Cerebellar nuclear complex (tissue), 1 donor: Measurements from ENCODE around the gene RFX3.

Experiments
- DNase-seq, 2 experiments: peaks; one replicate each; lab custom pipeline; 2025; lab: John Stamatoyannopoulos, UW

The RFX3 gene

DNA sequence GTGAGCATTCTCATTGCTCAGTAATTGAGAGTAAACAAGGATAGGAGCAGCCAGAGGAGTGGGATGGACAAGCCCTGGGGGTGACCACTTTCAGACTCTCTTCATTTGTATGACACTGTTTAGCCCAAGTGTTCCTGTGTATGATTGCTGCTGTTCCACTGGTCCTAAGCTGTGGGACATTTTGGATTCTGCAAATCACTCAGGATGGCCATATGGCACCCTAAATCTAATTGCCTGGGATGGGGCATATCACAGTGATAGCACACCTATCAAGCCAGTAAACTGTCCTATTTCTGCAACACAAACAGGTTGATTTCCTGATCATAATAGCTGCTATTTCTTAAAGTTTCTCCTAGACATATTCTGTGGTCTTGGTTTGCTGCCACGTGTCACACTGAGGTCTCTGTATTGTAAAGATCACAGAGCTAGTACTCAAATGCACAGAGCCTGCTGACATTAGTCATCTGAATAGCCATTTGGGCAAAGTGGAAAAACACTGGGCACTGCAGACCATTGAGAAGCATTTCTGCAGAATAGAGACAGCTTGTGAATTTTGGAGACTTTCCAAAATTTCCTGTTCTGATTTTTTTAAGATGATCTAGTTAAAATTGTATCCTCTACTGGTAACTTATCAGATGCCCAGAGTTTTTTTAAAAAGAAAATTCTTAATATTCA is 320.2 kb downstream of the RFX3 start:
- peak; percentile 91 to 92 for DNase-seq

DNA sequence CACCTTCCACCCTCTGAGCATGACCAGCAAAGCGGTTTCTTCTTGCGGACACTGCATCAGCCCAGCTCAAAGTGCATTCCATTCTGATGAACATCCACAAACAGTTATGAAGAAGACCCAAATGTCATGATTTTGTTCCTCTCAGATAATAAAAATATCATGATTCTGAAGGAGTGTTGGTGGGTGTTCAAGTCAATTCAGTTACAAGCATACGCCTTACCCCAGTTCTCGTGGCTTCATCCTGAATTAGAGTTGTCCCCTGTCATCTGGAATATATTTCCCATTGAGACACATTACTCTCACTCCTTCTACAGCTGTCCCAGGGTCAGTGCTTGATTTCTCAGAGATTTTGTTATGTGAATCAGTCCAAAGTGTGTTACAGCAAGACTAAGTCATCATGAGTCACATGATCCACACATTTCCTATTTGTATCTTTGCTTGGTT is 325.4 kb downstream of the RFX3 start:
- DNase-seq, result no peak

DNA sequence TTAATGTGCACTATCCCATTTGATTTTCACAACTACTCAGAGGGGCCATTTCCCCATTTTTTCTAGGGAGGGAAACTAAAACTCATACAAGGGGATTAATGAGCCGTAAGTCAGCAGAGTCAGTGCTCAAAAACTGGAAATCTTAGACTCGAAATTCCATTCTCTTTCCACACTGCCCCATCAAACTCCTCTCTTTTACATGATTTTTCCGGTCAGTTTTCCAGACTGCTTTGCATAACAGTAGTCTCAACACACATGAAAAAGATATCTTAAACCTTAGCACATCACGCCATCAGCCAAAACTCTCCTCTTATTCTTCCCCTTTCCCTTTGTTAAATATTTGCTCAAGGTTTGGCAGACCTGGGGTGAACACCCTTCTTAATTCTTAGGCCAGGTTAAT is 332.0 kb downstream of the RFX3 start:
- no peak for DNase-seq

DNA sequence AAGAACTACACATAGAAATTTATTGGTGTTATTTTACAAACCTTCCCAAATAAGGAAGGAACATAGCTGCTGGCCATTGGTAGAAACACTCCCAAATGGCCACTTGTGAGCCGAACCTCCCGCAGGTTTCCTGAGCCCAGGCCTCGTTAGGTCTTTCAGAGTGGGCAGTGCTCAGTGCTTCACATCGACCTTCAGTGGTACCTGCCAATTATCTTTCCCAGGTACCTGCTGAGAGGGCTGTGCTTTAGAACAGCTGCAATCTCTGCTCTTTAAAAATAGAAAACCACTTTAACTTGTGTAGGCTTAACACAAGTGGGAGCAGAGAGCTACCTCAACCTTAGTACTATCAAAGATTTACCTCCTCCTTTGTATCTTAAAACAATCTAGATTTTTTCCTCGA is 334.1 kb downstream of the RFX3 start:
- DNase-seq, result no peak

DNA sequence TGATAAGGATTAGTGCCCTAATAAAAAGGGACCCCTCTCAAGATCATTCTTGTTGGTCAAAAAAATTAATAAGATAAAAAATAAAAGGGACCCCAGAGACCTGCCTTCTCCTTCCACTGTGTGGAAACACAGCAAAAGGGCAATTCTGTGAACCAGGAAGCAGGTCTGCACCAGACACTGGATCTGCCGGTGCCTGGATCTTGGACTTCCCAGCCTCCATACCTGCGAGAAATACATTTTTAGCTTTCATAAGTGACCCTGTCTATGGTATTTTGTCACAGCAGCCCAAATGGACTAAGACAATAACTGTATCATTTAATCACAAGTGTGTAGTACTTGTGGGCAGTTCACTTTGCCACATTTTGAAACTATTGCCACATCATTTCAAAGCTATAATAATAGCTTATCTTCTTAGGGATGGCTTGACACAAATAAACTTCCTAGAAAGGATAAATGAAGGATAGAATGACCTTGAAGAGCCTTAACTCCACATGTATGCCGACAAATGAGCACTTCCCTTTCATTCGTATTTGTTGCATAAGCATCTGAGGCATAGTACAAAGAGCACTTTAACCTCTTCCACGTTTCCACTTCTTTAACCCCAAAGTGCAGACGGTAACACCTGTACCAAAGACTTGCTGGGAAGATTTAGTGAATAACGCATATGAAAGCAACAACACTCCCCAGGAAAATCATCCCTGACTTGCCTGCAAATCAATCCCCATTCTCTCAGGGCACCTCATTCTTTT is 336.5 kb downstream of the RFX3 start:
- no peak for DNase-seq

DNA sequence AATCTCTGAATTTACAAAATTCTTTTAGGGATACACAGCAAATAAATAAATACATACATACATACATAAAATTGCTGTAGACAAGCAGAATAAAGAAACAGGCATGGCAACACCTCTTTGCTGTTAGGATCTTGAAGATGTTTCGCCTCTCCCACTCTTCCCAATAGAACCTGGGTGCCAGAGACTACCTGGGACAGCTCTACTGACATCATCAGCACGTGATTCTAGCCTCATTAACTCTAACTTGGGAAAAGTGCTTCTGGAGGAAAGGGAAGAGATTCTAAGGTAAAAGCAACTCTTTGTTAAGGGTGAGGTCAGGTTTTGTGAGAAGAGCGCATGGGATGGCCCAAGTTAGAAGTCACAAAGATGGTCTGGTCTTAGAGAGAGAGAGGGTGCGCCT is 339.1 kb downstream of the RFX3 start:
- no peak for DNase-seq

DNA sequence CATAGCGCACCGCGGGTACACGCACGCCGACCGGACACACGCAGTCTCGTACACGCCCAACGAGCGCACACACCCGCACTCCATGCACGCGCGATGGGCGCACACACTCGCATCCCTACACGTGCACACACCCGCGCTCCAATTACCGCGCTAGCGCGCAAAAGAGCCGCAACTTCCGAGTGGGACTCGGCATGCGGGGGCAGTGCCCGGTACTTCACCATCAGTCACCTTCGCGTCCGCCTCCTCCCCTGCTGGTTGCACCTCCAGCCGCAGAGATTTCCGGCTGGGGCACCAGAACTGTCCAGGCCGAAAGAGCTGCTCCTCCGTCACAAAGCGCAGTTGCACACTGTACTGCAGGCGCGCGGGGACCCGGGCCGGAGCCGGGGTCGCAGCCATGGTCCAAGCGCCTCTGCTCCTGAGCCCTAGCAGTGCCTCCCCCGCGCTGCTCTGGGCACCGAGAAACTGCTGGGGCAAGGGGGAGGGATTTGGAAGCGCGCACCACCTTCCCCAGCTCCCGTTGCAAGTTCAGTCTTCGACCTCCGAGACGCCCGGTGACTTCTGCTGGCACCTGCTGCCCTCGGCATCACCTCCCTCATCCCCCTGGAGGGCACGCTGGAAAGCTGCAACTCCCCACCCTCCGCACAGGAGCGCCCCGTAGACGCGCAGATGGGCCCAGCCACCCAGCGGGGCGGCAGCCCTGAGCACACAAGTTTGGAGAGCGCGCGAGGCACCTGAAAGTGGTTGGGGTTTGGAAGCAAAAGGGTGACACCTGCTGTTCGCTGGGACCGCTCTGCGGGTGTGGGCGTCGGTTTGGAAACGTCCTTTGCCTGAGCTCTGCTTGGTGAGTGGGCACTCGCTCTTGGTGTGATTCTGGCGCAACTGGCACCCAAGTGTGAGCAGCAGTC is 344.5 kb downstream of the RFX3 start:
- peak; percentile 6 to 55 for DNase-seq

DNA sequence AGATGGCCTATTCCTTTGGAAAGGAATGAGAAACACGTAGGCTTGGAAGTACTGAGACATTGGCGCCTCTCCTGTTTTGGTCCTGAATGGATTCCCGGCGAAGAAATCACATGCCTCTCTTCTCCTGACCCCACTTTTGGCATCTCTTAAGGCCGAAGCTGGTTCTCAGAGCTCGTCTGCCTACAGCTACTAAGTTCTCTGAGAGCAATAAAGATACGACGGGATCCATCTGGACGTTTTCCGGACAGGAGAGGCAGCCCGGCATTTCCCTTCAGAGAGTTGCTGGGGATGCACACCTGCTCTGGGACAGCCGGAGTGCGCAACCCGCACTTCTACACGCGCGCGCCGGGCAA is 345.1 kb downstream of the RFX3 start:
- DNase-seq, result no peak

DNA sequence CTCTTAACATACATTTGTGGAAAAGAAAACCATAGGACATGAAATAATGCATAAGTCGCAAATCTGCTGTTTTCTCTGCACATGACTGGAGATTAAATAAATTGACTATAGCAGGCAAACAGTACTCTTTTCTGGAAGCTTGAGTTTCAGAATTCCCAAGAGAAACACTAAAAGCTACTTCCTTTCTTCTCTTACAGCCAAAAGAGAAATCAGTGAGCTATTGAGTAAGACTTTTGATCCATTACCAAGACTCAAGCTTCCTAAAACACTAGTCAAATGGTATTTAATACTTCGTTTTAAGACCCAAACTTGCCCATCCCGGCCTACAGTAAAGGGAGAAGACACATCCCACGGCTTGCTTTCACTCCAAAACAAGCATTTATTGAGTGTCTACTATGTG is 346.1 kb downstream of the RFX3 start:
- no peak for DNase-seq

DNA sequence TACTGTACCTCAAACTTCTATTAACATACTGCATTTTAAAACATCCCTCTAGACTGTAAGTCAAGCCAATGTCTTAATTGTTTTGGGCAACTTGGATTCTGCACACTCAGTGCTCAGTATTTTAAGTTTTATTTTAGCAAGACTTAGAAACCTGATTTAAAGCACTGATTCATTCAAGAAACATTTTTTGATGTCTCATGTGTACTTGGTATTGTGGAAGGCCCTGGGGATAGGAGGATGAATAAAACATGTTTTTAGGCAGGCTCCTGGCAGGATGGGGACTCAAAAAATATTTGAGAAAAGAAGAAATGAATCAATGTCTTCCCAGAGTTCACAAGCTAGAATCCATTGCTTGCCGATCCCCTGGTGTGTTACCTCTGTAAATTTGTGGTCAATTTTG is 347.9 kb downstream of the RFX3 start:
- DNase-seq, result no peak

DNA sequence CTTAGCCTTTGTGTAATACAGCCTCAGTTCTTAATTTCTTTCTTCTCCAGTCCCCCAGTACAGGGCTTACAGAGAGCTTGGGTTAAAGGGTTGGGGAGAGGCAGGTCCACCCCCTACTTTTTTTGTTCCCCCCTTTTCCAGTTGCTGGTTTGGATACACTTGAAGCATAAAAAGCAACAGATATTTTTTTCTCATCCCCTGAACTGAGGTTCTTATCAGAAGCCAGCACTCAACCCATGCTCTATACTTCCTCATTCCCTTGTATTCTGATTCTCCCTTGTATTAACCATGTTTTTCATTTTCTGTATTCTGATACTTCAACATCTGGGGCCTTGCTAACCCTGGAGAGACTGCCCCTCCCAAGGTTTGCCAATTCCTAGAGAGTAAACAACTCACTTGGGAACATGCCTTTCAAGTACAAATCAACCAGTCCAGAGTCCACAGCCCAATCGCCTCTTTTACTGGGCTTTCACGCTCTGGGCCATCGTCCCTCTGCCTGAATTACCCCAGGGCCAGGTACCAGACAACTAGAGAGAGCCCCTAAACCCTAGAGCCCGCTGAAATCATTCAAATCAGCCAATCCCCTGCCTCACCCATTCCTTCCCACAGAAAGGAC is 348.5 kb downstream of the RFX3 start:
- no peak for DNase-seq

DNA sequence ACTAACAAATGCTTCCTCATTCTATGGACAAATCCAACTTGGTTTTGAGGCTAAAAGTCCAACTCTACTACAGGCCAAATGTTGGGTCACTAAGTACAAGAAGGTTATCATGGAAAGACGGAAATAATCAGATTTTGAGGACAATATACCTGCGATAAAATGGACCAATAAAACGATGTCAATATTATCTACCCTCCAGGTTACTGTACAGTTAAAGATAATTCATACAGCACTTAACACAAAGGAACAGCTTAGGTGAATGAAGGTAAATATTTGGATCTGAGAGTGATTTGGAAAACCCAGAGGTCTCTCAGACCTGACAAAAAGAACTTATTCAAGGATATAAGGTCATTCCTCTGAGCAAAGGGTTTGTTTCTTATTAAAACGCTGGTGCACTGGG is 352.4 kb downstream of the RFX3 start:
- DNase-seq, result no peak

DNA sequence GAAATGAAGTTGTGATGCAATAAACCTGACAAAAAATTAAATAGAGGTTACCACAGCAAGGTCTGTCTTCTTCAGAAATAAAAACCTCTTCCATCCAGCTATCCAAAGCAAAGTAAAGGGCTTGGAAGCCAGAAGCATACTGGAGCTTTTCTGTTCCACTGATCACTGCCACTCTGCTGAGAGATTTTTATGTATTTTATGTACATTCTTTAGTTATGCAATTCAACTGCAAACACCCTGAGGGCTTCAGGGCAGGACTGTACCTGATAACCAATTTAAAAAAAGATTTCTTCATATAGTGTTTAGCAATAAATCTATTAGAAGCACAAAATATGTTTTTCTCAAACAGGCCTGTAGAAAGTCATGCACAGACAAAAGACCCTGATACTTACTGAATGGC is 355.0 kb downstream of the RFX3 start:
- no peak for DNase-seq
